HG03575 (cell line): ENCODE measurements around the gene FRMD8.
"Not testable (repeated sequence)": the region's sequence is repeated elsewhere in the genome, so short reads cannot be mapped to it uniquely, and the experiment has no call there.

Source experiments
- ATAC-seq: cut with Tn5 transposase; IDR thresholded peaks from one replicate; pipeline ENCODE4 v1.9.1; 2021; ENCODE audit not compliant: unreplicated experiment, insufficient number of reproducible peaks, low FRiP score; ENCODE audit errors: extremely low read depth

Gene FRMD8

DNA sequence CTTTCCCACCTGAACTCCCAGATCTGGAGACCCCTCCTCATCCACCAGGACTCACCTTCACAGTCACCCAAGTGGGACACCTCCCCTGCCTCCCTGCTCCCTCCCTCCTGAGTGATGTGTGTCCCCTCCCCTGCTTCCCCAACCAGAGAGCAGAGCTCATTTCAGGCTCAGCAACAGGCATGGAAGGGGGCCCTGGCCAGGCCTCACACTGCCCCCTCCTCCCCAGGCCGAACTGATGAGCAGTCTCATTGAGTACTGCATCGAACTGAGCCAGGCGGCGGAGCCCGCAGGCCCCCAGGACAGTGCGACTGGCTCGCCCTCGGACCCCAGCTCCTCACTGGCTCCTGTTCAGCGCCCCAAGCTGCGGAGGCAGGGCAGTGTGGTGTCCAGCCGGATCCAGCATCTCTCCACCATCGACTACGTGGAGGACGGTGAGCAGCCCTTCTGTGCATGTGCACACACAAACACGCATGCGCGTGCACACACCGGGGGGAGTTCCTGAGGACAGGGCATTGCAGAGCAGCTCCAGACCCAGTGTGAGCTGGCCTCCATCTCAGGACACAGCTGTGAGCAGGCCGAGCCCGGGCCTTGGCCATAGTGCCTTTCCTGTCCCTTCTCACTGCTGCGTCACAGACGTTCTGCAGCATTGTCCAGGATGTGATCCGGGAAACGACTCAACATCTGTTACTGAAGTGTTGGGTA, 18.4 kb downstream of the FRMD8 start:
- ATAC-seq, result no peak

DNA sequence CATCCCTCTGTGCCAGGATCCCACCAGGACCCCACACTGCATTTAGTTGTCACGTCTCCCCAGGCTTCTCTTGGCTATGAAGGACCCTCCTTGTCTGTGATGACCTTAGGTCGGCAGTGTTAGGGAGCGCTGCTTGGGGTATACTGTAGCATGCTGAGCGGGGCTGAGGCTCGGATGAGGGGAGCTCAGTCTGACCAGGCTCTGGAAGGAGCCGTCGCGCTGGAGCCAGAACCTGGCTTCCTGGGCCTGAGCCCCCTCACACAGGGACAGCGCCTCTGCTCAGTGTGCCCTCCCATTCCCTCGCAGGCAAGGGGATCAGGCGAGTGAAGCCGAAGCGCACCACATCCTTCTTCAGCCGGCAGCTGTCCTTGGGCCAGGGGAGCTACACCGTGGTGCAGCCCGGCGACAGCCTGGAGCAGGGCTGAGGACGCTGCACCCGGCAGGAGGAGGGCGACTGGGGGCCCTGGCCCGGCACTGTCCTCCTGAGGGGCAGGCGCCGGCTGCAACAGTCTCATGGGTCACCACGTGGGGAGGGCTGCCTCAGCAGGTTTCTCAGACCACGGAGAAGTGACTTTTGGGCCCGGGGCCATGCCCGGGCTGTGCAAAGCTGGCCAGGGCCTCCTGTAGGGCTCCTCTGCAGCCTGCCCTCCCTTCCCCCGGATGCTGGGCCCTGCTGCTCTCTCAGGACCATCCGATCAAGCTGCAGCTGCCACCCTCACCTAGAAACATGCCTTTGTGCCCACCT, 24.7 kb downstream of the FRMD8 start:
- no peak for ATAC-seq

DNA sequence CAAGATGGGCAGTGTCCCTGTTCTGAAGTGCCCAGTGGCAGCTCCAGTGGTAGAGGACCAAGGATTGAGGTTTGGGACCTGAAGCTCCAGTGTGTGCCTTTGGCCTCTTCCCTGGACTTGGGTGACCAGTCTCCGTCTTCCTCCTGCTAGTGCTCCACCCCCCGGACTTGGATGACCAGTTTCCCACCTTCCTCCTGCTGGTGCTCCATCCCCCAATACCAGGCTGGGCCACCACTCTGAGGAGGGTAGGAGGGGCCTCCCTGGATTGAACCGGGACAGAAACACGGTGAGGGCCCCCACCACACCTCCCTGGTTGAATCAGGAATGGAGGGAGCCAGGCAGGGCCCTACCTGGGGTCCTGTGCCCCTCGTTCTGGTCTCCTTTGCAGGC, 25.2 kb downstream of the FRMD8 start:
- ATAC-seq, result no peak

DNA sequence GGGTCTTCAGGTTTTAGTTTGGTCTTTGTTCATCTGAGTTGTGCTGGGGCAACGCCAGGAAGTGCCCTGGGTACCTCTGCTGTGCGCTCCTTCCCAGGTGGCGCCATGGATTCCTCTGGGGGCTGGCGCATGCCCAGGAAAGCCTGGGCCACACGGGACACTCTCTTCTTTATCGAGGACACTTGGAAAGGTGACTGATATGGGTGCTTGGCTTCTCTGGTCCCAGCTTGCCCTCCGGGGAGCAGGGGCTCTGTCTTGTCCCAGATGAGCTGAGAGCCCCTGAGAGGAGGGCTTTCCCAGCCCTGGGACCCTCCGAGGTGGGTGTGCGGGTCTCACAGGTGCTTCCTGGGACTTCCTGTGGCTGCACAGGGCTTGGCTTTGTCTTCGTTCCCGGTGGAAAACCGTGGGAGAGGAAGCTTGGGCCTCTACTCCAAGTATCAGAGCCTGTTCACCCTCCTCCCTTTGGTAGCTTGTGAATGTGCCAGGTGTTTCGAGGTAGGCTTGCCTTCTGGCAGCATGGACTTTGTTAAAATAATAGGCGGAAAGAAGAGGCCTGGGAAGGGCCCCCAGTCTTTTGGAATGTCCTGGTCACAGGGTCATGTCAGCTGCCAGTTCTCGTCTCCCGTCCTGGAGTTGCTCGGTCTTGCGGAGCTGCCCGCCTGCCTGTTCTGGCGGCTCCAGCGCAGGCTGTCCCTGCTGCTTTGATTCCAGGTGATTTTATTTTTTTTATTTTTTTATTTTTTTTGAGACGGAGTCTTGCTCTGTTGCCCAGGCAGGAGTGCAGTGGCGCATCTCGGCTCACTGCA, 26.0 kb downstream of the FRMD8 start:
- no peak for ATAC-seq

DNA sequence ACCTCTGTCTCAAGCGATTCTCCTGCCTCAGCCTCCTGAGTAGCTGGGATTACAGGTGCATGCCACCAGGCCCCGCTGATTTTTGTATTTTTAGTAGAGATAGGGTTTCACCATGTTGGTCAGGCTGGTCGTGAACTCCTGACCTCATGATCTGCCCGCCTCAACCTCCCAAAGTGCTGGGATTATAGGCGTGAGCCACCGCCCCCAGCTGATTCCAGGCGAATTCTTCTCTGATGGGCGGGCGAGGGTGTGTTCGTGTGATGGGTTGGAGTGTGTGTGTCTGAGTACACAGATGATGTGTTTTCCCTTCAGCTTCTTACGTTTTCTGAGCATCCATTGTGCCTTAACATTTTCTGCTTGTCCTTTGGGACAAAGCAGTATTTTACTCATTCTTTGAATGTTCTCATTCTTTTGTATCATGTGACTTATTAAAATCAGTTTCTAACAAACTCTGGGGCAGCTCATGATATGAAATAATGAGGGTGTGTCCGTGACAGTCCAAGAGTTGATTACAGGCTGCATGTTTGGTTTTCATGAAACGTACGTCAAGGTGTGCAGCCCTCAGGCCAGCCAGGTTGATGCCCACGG, 26.7 kb downstream of the FRMD8 start:
- ATAC-seq, result not testable (repeated sequence)

DNA sequence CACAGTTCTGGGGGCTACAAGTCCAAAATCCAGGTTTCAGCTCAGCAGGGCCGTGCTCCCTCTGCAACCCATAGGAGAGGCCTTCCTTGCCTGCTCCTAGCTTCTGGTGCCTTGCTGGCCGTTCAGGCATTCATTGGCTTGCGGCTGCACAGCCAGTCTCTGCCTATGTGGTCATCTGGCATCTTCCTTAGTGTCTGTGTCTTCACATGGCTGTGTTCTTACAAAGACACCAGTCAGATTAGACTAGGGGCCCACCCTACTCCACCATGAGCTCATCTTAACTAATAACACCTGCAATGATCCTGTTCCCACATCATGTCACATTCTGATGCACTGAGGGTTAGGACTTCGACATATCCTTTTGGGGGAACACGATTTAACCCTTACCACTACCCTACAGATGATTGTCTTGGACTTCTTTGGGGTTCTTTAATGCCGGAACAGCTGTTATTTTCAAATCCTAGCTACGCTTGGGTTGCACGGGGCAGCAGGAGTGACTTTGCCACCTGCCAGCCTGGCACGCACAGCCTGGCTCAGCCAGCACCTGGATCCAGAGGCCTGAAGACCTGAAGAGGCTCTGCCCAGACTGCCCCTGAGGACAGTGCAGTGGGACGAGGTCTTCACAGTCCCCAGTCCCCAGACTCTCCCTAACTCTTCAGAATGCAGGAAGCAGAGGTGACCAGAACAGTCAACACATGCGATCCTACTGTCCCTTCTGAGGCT, 28.5 kb downstream of the FRMD8 start:
- ATAC-seq, result no peak

DNA sequence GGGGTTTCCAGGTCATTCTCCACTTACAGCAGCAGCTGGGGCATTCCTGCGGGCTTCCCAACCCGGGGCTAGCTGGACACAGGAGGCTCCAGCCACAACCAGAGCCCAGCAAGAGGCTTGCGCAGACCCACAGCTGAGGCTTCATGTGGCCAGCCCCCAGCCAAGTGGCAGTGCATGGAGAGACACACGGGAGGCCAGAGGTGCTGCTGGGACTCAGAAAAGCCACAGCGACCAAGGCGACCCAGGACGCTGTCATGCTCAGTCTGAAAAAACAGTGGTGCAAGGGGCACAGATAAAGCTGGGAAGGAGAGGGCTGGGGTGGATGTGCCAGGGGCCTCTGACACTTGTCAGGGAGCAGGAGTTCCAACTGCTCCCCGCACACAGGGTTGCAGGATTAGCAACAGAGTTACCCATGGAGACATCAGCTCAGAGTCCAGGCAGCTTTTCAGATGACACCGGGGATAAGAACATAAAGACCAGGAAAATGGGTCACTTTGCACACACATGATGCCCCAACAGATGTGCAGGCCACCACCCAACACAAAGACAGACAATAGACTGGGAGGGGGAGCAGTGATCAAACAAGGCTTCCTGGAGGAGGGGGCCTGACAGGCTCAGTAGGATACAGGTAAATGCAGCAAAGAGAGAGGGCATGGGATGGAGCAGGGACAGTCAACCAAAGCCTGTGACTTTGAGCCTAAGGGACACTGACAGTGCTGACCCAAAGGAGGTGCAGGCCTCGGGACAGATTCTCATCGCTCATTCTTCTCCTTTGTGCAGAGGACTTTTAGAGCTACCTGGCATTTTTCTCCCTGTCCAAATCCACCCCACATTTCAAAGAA, 29.3 kb downstream of the FRMD8 start:
- no peak for ATAC-seq

DNA sequence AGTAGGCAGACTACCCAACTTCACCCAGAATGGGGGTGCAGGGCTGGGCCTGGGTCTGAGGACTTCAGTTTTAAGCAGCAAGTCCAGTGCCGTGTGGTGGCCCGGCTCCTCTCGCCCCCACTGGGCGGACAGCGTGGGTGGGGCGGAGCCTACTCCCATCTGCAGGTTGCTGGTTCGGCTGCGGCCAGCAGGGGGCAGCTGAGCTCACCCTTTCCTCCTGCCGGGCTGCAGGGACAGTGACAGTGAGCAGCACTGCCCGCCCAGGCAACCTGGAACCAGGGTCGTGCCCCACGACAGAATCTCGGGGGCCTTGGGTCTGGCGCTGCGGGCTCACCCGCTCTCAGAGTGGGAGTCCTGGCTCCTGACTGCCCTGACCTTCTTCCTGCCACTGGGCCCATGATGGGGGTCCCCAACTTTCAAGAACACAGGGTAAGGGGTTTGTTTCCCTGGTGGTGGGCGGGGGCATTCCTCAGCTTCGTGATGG, 29.9 kb downstream of the FRMD8 start:
- ATAC-seq, result no peak

DNA sequence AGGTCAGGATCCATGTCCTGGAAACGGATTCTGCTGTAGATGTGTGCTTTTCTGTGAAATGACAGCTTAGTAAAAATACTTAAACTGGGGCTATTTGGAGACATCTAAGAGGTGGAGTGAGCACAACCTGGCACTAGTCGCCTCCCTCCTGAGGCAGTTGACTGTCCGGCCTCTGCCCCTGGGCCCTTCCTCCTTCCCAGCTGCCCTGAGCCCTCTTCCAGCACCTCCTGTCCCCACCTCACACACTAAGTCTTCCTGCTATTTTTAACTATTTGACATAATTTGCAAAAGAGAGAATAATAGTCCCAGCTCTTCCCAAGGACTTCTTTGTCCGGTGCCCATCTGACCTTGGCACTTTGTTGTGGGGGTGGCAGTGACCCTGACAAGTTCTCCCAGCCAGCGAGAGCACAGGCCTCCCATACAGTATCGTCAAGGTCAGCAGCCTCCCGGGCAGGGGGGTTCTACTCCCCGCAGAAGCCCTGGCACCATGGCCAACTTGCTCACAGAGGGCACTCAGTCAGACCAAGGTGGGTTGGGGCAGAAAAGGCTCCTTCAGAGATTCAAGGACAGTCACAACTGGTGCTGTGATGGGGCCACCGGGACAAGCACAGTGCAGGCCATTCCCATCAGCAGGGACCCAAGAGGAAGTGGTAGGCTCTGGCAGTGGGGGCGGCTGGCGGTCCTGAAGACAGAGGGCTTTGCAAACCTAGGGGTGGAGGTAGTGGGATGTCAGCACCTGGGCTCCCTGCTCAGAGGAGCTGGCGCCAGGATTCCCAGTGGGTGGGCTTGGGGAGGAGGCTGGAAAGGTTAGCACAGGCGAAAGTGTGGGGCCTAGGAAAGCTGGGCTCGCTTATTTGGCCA, 30.6 kb downstream of the FRMD8 start:
- ATAC-seq, result no peak

DNA sequence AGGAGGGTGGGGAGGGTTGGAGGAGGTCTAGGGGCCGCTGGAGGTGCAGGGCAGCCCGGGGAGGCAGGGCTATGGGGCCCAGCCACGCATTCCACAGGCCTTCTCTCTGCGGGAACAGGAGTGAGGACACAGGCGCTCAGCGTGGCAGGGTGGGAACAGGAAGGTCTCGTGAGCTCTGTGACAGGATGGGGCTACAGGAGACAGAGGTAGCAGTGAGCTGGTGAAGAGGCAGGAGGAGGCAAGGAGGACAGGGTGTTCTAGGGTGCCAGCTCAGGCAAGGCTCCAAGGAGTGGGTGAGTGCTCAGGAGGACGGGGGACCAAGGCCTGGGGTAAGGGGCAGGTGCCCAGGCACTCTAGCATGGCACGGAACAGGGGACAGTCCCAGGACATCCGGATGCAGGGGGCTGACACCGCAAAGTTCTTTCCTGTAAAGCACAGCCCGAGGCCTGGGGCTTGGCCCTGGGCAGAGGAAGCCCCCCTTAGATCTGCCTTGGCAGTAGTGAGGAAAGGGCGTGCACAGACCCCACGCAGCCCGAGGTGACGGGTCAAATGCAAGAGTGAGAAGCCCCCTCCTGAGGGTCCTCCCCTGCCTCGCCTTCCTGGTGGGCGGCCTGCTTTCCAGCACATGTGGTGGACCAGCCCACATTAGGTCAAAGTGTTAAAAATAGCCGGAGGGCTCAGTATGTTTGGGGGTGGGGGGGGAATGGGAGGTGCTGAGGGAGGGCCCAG, 31.4 kb downstream of the FRMD8 start:
- no peak for ATAC-seq

DNA sequence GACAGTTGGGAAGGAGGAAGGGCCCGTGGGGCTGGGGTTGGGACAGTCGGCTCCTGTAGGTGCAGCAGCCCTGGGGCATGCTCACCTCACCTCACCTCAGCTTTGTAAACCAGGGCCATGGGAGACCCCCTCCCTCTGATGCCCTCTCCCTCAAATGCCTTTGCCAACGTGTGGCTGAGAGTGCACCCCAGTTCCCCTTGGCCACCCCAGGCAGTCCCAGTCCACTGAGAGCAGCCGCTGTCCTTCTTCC, 31.9 kb downstream of the FRMD8 start:
- ATAC-seq, result no peak

DNA sequence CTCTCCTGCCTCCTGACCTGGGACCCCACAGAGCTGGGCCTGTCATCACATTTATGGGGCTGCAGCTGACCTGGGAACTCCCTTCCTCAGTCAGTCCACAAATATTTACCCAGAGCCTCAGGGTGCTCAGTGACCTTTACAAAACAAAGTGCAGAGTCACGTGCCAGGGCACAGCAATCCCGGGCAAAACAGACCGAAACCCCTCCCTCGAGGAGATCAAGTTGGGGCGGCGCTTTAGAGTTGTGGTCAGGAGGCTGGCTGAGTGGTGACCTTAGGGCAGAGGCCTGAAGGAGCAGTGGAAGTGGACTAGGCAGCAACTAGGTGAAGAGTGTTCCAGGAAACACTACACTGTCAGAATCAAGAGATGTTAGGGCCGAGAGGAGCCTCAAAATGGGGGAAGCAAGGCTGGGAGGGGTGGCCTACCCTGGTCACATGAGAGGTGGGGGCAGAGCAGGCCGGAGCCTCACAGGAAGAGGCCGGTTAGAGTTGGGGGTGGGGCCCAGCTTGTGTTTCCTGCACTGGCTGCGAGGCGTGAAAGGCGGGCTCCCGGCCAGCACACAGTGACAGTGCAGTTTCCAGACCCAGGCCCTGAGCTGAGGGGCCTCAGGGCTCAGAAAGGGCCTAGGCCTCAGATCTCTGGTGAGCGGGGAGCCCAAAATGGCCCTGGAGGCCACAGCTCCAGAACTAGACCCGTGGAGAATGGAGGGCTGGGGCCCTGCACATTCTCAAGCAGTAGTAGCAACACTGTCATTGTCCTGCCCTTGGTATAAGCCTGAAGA, 32.4 kb downstream of the FRMD8 start:
- no peak for ATAC-seq

DNA sequence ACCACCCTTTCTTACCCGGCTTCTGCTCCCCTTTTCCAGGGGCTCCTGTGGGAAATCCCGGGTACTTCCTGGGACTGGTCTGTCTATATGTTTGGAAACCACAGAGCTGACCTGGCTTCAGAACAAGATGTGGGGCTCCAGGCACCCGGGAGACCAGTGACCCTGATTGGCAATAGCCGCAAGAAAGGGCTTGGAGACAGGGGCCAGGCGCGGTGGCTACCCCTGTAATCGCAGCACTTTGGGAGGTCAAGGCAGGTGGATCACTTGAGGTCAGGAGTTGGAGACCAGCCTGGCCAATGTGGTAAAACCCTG, 33.0 kb downstream of the FRMD8 start:
- no peak for ATAC-seq

DNA sequence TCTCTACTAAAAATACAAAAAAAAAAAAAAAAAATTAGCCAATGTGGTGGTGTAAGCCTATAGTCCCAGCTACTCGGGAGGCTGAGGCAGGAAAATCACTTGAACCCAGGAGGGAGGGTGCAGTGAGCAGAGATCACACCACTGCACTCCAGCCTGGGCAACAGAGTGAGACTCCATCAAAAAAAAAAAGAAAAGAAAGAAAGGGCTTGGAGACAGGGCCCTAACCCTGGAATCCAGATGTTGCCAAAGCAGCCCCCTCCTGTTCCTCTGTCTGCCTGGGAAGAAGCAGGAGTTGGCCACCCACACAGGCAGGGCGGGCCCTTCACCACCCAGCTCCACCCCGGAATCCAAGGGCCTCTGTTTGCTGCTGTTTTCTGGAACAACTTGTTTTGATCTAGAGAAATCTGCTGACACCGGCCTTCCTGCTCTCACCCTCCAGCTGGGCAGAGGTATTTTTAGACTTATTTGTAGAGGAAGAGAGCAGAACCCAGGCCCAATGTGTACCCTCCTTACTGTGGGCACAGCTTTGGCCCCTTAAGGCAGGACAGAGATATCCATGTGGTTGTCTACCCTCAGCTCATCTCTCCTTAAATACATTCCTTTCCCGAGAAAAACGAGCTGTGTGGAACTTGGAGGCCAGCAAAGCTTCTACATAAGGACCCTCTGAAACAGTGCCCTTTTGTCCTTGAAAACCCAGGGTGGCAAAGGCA, 33.5 kb downstream of the FRMD8 start:
- ATAC-seq, result no peak

DNA sequence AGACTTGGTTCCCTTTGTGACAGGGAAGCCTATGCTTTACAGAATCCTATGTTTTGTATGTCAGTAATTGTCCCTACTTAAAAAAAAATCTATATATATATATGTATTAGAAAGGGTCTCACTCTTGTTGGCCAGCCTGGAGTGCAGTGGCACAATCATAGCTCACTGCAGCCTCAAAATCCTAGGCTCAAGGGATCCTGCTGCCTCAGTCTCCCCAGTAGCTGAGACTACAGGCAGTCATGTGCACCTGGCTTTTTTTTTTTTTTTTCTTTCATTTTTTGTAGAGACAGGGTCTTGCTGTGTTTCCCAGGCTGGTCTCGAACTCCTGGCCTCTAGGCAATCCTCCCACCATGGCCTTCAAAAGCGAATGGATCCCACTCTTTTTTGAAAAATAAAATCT, 34.1 kb downstream of the FRMD8 start:
- no peak for ATAC-seq
